ENCODE measurements around the gene IL34.
A peak's percentile ranks its signal among the peaks of the same experiment; 100 is the strongest.

IL34 gene

DNA sequence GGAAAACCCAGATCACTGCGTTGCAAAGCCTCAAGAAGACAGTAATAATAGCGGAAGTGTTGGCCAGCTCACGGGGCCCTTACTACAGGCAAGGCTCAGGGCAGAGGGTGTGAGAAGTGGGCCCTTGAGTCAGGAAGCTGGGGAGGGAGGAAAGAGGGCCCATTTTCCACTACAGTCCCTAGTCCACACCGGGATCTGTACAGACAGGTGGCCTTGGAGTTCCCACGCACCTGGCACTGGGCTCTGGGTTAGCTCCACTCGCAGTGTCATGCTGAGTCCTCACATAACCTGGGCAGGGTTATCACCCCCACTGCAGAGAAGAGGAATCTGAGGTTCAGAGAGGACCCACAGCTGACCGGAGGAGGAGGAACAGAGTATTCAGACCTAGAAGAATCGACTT is 56.3 kb downstream of the IL34 start:
- no peak for DNase-seq (ENCODE audit: extremely low spot score)
- ChIA-PET POLR2A (no interaction called here), CTCF (no interaction called here)
- no peak for TF ChIP-seq CTBP1 (IDR thresholded peaks at IDR 0.05; ENCODE audit: borderline replicate concordance)
- no peak for TF ChIP-seq BHLHE40 (IDR thresholded peaks at IDR 0.05; ENCODE audit: borderline replicate concordance)
- TF ChIP-seq L3MBTL2 (conservative IDR thresholded peaks at IDR 0.05), result no peak
- no peak for TF ChIP-seq ELF4 (IDR thresholded peaks at IDR 0.05)

DNA sequence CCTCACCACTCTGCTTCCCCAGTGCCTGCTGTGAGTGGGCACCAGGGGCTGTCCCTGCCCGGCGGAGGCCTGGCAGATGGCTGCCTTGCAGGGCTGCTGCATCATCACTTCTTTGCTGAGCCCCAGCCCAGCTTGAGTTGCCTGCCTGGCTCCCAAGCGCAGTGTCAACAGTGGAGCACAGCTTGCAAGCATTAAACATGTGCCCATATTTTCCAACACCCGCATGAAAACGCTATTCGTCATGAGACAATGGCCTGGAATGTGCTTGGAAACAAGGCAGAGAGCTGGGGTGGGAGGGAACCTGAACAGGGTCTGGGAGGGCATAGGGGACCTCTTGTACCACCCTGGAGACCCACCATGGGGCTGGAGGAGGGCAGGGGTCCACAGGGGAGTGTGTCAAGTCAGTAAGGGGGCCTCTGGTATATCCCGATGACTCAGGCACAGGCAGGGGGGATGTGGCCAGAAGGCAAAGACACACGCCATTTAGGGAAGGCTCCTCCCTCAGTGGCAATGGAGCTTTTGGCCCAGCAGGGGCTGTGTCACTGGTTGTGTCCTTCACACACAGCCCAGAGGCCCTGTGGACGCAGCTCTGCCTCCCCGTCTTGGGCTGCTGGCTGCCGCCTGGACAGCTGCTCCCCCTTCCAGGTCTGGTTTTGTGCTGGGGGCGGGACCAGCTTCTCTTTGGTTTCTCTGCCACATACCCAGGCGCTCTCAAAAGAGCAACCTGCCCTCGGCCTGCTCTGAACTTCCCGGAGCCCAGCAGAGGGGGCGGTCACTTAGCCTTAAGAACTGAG is 56.9 kb downstream of the IL34 start:
- peak; percentile 38 for DNase-seq (ENCODE audit: extremely low spot score)
- CTCF ChIA-PET, result interaction anchor here (0.6 kb wide), 1 partner anchor 31 kb away, joined by 3 read pairs; no protein-coding TSS in a partner anchor
- TF ChIP-seq SP1 (IDR thresholded peaks at IDR 0.05) (no peak), HDGF (IDR thresholded peaks at IDR 0.05; ENCODE audit: borderline replicate concordance) (no peak), ZNF384 (IDR thresholded peaks at IDR 0.05) (no peak), ARNT (IDR thresholded peaks at IDR 0.05) (no peak), FOXM1 (IDR thresholded peaks at IDR 0.05; ENCODE audit: borderline replicate concordance) (no peak), TARDBP (IDR thresholded peaks at IDR 0.05) (no peak), CTBP1 (IDR thresholded peaks at IDR 0.05; ENCODE audit: borderline replicate concordance) (no peak), FOXA1 (IDR thresholded peaks at IDR 0.05) (no peak), NFRKB (IDR thresholded peaks at IDR 0.05) (no peak), BHLHE40 (IDR thresholded peaks at IDR 0.05; ENCODE audit: borderline replicate concordance) (no peak), LEF1 (IDR thresholded peaks at IDR 0.05; ENCODE audit: borderline replicate concordance) (no peak), SUZ12 (IDR thresholded peaks at IDR 0.05) (no peak)
- TF ChIP-seq, protein P1, sequence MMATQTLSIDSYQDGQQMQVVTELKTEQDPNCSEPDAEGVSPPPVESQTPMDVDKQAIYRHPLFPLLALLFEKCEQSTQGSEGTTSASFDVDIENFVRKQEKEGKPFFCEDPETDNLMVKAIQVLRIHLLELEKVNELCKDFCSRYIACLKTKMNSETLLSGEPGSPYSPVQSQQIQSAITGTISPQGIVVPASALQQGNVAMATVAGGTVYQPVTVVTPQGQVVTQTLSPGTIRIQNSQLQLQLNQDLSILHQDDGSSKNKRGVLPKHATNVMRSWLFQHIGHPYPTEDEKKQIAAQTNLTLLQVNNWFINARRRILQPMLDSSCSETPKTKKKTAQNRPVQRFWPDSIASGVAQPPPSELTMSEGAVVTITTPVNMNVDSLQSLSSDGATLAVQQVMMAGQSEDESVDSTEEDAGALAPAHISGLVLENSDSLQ (IDR thresholded peaks at IDR 0.05), result no peak
- POLR2A ChIA-PET, result no interaction called here

DNA sequence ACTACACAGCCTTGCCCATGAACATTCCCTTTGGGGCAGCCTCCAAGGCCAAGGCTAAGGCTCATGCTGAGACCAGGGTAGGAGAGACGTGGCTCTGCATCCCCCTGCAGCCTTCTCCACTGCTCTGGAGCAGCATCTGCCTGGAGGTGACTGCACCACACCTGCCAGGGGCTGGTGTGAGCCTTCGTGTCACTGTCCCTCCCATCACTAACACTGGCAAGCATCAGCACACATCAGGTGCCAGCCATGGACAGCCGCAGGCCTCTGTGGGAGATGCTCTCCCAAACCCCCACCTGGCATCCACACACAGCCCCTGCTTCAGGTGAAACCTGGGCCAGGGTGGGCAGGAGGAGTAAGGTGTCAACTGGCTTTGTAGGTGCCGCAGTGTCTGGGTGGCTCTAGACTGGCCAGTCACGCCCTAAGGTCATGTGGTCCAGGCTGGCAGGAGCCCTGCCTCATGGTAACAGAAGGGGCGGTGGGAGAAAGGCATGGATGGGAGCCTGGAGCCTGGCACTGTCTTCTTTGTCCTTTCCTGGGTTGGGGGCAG is 57.5 kb downstream of the IL34 start:
- CTCF ChIA-PET, result no interaction called here
- no peak for TF ChIP-seq SP1 (IDR thresholded peaks at IDR 0.05)
- no peak for TF ChIP-seq CTBP1 (IDR thresholded peaks at IDR 0.05; ENCODE audit: borderline replicate concordance)
- TF ChIP-seq BHLHE40 (IDR thresholded peaks at IDR 0.05; ENCODE audit: borderline replicate concordance), result no peak
- TF ChIP-seq L3MBTL2 (conservative IDR thresholded peaks at IDR 0.05), result no peak
- no peak for TF ChIP-seq HDGF (IDR thresholded peaks at IDR 0.05; ENCODE audit: borderline replicate concordance)
- no peak for TF ChIP-seq LEF1 (IDR thresholded peaks at IDR 0.05; ENCODE audit: borderline replicate concordance)
- no peak for TF ChIP-seq TARDBP (IDR thresholded peaks at IDR 0.05)
- TF ChIP-seq ELF4 (IDR thresholded peaks at IDR 0.05), result no peak
- TF ChIP-seq NFRKB (IDR thresholded peaks at IDR 0.05), result no peak
- TF ChIP-seq ZNF384 (IDR thresholded peaks at IDR 0.05), result no peak
- no peak for TF ChIP-seq FOXM1 (IDR thresholded peaks at IDR 0.05; ENCODE audit: borderline replicate concordance)
- no peak for DNase-seq (ENCODE audit: extremely low spot score)
- POLR2A ChIA-PET, result no interaction called here

GRCh38 chr16:70704586-70704985 is 58.2 kb downstream of the IL34 start:
- POLR2A ChIA-PET, result no interaction called here
- CTCF ChIA-PET, result no interaction called here
- TF ChIP-seq ARNT (IDR thresholded peaks at IDR 0.05) (no peak), BHLHE40 (IDR thresholded peaks at IDR 0.05; ENCODE audit: borderline replicate concordance) (no peak), L3MBTL2 (conservative IDR thresholded peaks at IDR 0.05) (no peak), LEF1 (IDR thresholded peaks at IDR 0.05; ENCODE audit: borderline replicate concordance) (no peak), FOXM1 (IDR thresholded peaks at IDR 0.05; ENCODE audit: borderline replicate concordance) (no peak), ELF4 (IDR thresholded peaks at IDR 0.05) (no peak), SUZ12 (IDR thresholded peaks at IDR 0.05) (no peak), SP1 (IDR thresholded peaks at IDR 0.05) (no peak), NFRKB (IDR thresholded peaks at IDR 0.05) (no peak), CTBP1 (IDR thresholded peaks at IDR 0.05; ENCODE audit: borderline replicate concordance) (no peak), HDGF (IDR thresholded peaks at IDR 0.05; ENCODE audit: borderline replicate concordance) (no peak), FOXA1 (IDR thresholded peaks at IDR 0.05) (no peak), FOXK2 (IDR thresholded peaks at IDR 0.05) (no peak), TARDBP (IDR thresholded peaks at IDR 0.05) (no peak), ZNF384 (IDR thresholded peaks at IDR 0.05) (no peak)
- TF ChIP-seq, protein P1 (IDR thresholded peaks at IDR 0.05), result no peak
- DNase-seq (ENCODE audit: extremely low spot score), result no peak

- no peak for DNase-seq (ENCODE audit: extremely low spot score)
- ChIA-PET POLR2A (no interaction called here), CTCF (no interaction called here)
- TF ChIP-seq NFRKB (IDR thresholded peaks at IDR 0.05) (no peak), FOXA1 (IDR thresholded peaks at IDR 0.05) (no peak), SP1 (IDR thresholded peaks at IDR 0.05) (no peak)
These were observed 58.7 kb downstream of the IL34 start for GRCh38 chr16:70705056-70705455.

GRCh38 chr16:70706948-70707465 is 60.6 kb downstream of the IL34 start:
- CTCF ChIA-PET, result no interaction called here
- TF ChIP-seq CTBP1 (IDR thresholded peaks at IDR 0.05; ENCODE audit: borderline replicate concordance), result no peak
- no peak for TF ChIP-seq ZNF384 (IDR thresholded peaks at IDR 0.05)
- DNase-seq (ENCODE audit: extremely low spot score), result no peak
- POLR2A ChIA-PET, result no interaction called here
